Measurements from ENCODE around the gene PDZD2.

DNA sequence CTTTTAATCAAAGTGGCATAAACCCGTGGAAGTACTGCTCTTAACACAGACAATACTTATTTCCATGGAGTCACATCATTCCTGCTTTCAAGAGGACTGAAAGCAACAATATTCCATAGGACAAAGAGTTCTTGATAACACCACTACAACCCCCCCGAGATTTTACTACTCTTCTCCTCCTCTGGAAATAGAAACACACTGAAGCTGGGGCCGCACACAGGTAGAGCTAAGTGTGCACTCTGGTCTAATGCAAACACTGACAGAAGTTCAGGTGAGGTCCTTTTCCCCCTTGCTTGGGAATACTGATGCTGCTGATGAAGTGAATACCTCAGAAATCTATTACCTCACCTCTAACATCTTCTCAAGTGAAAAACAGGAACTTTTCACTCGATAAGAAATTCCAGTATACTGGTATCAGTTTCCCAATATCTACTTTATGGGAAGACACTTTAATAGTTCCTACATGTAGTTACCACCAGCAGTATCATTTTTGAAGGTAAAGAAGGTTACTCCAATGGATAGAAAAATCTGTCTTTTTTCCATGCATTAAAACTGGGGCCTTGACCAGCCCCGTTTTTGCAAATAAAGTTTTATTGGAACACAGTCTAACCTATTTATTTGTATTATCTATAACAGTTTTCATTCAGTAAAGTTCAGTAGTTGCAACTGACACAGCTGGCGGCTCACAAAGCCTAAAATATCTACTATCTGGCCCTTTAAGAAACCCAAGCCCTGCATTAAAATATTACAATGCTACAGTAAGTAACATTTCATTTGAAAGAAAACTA is 485.2 kb downstream of the PDZD2 start:
- TF ChIP-seq, protein P1, sequence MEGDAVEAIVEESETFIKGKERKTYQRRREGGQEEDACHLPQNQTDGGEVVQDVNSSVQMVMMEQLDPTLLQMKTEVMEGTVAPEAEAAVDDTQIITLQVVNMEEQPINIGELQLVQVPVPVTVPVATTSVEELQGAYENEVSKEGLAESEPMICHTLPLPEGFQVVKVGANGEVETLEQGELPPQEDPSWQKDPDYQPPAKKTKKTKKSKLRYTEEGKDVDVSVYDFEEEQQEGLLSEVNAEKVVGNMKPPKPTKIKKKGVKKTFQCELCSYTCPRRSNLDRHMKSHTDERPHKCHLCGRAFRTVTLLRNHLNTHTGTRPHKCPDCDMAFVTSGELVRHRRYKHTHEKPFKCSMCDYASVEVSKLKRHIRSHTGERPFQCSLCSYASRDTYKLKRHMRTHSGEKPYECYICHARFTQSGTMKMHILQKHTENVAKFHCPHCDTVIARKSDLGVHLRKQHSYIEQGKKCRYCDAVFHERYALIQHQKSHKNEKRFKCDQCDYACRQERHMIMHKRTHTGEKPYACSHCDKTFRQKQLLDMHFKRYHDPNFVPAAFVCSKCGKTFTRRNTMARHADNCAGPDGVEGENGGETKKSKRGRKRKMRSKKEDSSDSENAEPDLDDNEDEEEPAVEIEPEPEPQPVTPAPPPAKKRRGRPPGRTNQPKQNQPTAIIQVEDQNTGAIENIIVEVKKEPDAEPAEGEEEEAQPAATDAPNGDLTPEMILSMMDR (IDR thresholded peaks at IDR 0.05): no peak
- TF ChIP-seq POLR2A (IDR thresholded peaks at IDR 0.05): no peak
